WTC11 (cell line): ENCODE measurements around the gene FRMD5.

Experiments
- CREB1 ChIP-seq: sonication (generic); formaldehyde crosslinking; IDR thresholded peaks from 2 replicates; pipeline ENCODE4 v1.8.0; 2023; ENCODE audit warnings: mild to moderate bottlenecking, missing genetic modification reagents
- CTCF ChIP-seq: fragments of 200-600 bp; IDR thresholded peaks from 2 replicates; pipeline ENCODE4 v1.8.0; 2022; ENCODE audit warnings: antibody characterized with exemption
- E2F1 ChIP-seq: sonication (generic); formaldehyde crosslinking; IDR thresholded peaks from 2 replicates; pipeline ENCODE4 v1.8.0; 2022; ENCODE audit warnings: mild to moderate bottlenecking, missing genetic modification reagents
- ERG ChIP-seq: fragments of 250-450 bp; sonication (Bioruptor Pico); IDR thresholded peaks from 2 replicates; pipeline ENCODE4 v1.8.0; 2021; ENCODE audit warnings: mild to moderate bottlenecking
- FOXP4 ChIP-seq: sonication (generic); formaldehyde crosslinking; IDR thresholded peaks from 2 replicates; pipeline ENCODE4 v1.8.0; 2022; ENCODE audit warnings: mild to moderate bottlenecking, missing genetic modification reagents
- NR1H2 ChIP-seq: sonication (generic); formaldehyde crosslinking; IDR thresholded peaks from 2 replicates; pipeline ENCODE4 v1.9.0; 2021; ENCODE audit warnings: mild to moderate bottlenecking, moderate library complexity, missing genetic modification reagents
- NR2C2 ChIP-seq: sonication (generic); formaldehyde crosslinking; IDR thresholded peaks from 2 replicates; pipeline ENCODE4 v1.8.0; 2022; ENCODE audit warnings: mild to moderate bottlenecking, missing genetic modification reagents
- TP53 ChIP-seq: sonication (generic); formaldehyde crosslinking; IDR thresholded peaks from 2 replicates; pipeline ENCODE4 v1.8.1; 2023; ENCODE audit warnings: mild to moderate bottlenecking, missing genetic modification reagents
- ZNF263 ChIP-seq: sonication (generic); formaldehyde crosslinking; IDR thresholded peaks from 2 replicates; pipeline ENCODE4 v1.8.1; 2022; ENCODE audit warnings: low read depth, mild to moderate bottlenecking, moderate library complexity, missing genetic modification reagents
- ZNF416 ChIP-seq: fragments of 250-450 bp; sonication (Bioruptor Pico); IDR thresholded peaks from 2 replicates; pipeline ENCODE4 v1.9.0; 2021; ENCODE audit warnings: mild to moderate bottlenecking, inconsistent platforms
- TF ChIP-seq, protein P1 (sequence below): sonication (generic); formaldehyde crosslinking; IDR thresholded peaks from 2 replicates; pipeline ENCODE4 v1.8.1; 2022; ENCODE audit warnings: low read depth, missing genetic modification reagents, borderline replicate concordance

DNA sequence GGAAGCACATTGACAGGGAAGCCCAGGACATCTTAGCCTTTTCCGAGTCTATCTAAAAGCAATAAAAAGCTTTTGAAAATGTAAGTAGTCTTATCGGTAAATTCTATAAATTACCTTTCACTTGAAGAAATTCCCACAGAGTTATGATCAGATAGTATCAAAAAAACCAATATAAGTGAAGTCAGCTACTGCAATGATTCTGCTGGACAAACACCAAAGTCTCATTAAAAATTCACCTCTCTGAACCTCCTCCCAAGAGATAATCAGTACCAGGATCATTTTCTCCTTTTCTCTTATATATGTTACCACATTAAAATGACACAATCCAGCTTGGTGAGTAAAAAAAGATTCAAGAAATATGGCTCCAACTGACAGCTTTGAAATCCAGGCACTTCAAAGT lies 69.2 kb downstream of the FRMD5 start:
- TF ChIP-seq CTCF, result no peak
- no peak for TF ChIP-seq FOXP4 (CRISPR knock-in tag)
- no peak for TF ChIP-seq ZNF263
- no peak for TF ChIP-seq NR1H2 (CRISPR knock-in tag)
- TF ChIP-seq NR2C2 (CRISPR knock-in tag), result no peak
- TF ChIP-seq ERG (CRISPR knock-in tag), result no peak
- TF ChIP-seq ZNF416 (CRISPR knock-in tag), result no peak
- TF ChIP-seq E2F1 (CRISPR knock-in tag), result no peak
- no peak for TF ChIP-seq CREB1
- TF ChIP-seq TP53 (CRISPR knock-in tag), result no peak
- TF ChIP-seq, protein P1, sequence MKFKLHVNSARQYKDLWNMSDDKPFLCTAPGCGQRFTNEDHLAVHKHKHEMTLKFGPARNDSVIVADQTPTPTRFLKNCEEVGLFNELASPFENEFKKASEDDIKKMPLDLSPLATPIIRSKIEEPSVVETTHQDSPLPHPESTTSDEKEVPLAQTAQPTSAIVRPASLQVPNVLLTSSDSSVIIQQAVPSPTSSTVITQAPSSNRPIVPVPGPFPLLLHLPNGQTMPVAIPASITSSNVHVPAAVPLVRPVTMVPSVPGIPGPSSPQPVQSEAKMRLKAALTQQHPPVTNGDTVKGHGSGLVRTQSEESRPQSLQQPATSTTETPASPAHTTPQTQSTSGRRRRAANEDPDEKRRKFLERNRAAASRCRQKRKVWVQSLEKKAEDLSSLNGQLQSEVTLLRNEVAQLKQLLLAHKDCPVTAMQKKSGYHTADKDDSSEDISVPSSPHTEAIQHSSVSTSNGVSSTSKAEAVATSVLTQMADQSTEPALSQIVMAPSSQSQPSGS, result no peak
